ENCODE data around the gene PDXP. TPM values are rescaled to one million over a fixed set of nuclear protein-coding genes. Genes with fewer than 3 reads are reported as not detected.

Gene PDXP
- total RNA-seq, 4 donors from 2014 or later = 2.3 to 4.1 (median 2.9) TPM

DNA sequence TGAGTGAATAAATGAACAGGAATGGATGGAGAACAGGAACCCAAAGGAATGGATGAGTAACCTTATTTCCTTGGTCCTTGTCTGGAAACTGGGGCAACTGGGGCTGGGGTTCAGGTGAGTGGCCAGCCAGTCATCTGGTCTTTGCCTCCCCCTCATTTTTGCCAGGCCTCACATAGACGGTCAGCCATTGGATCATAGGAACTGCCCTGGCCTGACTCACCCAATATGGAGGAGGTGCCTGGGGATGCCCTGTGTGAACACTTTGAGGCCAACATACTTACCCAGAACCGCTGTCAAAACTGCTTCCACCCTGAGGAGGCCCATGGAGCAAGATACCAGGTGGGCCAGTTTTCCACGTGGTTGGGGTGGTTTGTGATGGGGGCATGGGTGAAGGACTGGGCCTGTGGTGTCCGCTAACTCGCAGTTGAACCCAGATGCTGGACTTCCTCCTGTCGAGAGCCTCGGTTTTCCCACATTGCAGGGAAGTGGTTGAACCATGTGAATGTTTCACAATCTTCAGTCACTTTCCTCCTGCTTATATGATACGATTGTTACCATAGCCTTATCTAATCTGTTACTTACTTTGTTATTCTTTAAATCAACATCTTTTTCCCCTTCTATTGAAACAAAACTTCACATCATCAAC lies 42.7 kb downstream of the PDXP start:
- Histone ChIP-seq H3K4me3 (no peak overlapping the region), H3K27ac (no peak overlapping the region), H3K36me3 (no peaks in the 10 kb centered on the region), H3K9me3 (no peaks in the 10 kb centered on the region), H3K4me1 (peaks cover 0 to 27% (median 8%) of the 10 kb centered on the region in 3 donors), H3K27me3 (no peaks in the 10 kb centered on the region)
- 80 to 82% methylated on average over 6 to 8 of the region's 8 CpGs for WGBS, 2 donors
- no peak for DNase-seq
- no peak for TF ChIP-seq POLR2A (IDR thresholded peaks at IDR 0.05)
- TF ChIP-seq, protein P1, sequence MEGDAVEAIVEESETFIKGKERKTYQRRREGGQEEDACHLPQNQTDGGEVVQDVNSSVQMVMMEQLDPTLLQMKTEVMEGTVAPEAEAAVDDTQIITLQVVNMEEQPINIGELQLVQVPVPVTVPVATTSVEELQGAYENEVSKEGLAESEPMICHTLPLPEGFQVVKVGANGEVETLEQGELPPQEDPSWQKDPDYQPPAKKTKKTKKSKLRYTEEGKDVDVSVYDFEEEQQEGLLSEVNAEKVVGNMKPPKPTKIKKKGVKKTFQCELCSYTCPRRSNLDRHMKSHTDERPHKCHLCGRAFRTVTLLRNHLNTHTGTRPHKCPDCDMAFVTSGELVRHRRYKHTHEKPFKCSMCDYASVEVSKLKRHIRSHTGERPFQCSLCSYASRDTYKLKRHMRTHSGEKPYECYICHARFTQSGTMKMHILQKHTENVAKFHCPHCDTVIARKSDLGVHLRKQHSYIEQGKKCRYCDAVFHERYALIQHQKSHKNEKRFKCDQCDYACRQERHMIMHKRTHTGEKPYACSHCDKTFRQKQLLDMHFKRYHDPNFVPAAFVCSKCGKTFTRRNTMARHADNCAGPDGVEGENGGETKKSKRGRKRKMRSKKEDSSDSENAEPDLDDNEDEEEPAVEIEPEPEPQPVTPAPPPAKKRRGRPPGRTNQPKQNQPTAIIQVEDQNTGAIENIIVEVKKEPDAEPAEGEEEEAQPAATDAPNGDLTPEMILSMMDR (IDR thresholded peaks at IDR 0.05) = no peak
- intact Hi-C loops (cut with DNase I) = no loop called here

DNA sequence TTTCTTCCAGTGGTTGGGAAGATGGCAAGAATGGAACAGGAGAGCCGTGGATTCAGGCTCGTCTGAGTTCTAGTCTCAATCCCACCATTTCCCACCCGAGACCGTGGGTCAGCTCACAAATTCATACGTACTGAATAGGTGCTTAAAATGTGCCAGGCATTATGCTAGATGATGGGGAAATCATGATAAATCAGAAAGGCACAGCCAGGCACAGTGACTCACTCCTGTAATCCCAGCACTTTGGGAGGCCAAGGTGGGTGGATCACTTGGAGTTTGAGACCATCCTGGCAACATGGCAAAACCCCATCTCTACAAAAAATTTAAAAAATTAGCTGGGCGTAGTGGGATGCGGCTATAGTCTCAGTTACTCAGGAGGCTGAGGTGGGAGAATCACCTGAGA lies 45.4 kb downstream of the PDXP start:
- H3K4me1 ChIP-seq = peaks cover 0 to 4% (median 0%) of the 10 kb centered on the region in 3 donors
- intact Hi-C loops (cut with DNase I) = no loop called here
- DNase-seq = no peak
- no peak overlapping the region for H3K4me3 ChIP-seq
- TF ChIP-seq POLR2A (IDR thresholded peaks at IDR 0.05) = no peak
- TF ChIP-seq, protein P1 (IDR thresholded peaks at IDR 0.05) = no peak
- H3K27ac ChIP-seq = no peak overlapping the region
- no peaks in the 10 kb centered on the region for H3K9me3 ChIP-seq
- 57 to 71% methylated on average over 7 of the region's 7 CpGs for WGBS, 2 donors
- H3K36me3 ChIP-seq = no peaks in the 10 kb centered on the region
- H3K27me3 ChIP-seq = no peaks in the 10 kb centered on the region

DNA sequence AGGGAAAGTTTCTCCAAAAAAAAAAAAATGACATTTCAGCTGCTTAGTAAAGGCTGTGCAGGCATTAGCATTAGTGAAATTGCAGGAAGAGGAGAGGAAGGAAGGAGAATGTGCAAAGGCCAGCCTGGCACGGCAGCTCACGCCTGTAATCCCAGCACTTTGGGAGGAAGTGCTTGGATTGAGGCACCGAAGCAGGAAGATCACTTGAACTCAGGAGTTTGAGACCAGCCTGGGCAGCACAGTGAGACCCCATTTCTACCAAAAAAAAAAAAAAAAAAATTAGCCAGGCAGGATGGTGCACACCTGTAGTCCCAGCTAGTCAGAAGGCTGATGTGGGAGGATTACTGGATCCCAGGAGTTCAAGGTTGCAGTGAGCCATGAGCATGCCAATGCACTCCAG lies 46.1 kb downstream of the PDXP start:
- no peak for DNase-seq
- Histone ChIP-seq H3K27me3 (no peaks in the 10 kb centered on the region), H3K4me3 (no peak overlapping the region), H3K9me3 (no peaks in the 10 kb centered on the region), H3K36me3 (no peaks in the 10 kb centered on the region), H3K27ac (no peak overlapping the region), H3K4me1 (peaks cover 0 to 5% (median 0%) of the 10 kb centered on the region in 3 donors)
- no peak for TF ChIP-seq POLR2A (IDR thresholded peaks at IDR 0.05)
- TF ChIP-seq, protein P1 (IDR thresholded peaks at IDR 0.05) = no peak
- intact Hi-C loops (cut with DNase I) = no loop called here
- WGBS, 2 donors = 54 to 67% methylated on average over 3 of the region's 3 CpGs

DNA sequence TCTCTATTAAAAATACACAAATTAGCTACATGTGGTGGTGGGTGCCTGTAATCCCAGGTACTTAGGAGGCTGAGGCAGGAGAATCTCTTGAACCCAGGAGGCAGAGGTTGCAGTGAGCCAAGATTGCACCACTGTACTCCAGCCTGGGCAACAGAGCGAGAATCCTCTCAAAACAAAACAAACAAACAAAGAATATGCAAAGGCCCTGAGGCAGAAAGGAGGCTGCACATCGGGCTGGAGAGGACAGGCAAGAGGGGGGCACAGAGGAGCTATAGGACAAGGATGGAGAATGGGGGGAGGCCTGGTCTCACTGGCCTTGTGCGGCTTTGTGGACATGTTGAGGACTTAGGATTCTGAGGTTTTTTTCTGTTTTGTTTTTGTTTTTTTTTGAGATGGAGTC lies 46.7 kb downstream of the PDXP start:
- Histone ChIP-seq H3K4me3 (no peak overlapping the region), H3K36me3 (no peaks in the 10 kb centered on the region), H3K27ac (no peak overlapping the region), H3K27me3 (no peaks in the 10 kb centered on the region), H3K4me1 (peaks cover 0 to 6% (median 0%) of the 10 kb centered on the region in 3 donors), H3K9me3 (no peaks in the 10 kb centered on the region)
- TF ChIP-seq POLR2A (IDR thresholded peaks at IDR 0.05) = no peak
- TF ChIP-seq, protein P1 (IDR thresholded peaks at IDR 0.05) = no peak
- no peak for DNase-seq
- intact Hi-C loops (cut with DNase I) = no loop called here
- WGBS, 2 donors = 83 to 85% methylated on average over 3 of the region's 3 CpGs

DNA sequence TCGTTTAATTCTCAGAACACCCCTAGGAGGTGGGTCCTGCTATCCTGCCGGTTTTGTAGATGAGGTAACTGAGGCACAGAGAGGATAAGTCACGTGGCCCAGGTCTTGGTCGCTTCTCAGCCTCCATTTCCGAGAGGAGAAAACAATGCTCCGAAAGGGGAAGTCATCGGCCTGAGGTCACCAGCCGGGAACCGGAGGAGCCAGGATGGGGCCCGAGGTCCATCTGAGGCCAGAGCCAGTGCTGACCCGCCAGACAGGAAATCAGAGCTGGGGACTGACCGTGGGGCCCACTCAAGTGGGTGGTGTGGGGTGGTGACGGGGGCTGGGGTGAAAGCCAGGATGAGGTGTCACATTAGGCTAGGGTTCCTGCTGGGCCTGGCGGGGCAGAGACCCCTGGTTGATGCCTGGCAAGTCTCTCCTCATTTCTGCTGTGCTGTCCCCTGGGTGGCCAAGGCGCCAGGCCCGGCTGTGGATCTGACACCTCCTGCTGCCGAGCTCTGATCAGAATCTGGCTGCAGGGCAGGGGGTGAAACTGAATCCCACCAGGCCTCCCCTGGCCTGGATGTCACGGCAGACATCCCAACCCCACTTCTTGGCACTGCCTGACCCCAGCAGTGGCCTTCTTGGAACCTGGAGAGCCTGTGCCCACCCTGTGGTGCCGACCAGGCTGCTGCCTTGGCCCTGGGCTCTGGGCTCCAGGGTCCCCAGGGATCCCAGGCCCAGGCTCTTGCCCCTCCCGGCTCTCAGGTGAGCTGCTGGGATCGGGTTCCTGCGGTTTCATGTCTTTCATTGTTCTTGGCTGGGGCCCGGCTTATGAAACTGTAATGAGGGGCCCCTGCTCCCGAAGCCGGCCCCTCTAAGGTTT lies 50.3 kb downstream of the PDXP start:
- no peak for DNase-seq
- Histone ChIP-seq H3K27ac (no peak overlapping the region), H3K36me3 (no peaks in the 10 kb centered on the region)

More for the DNA sequence above, 50.3 kb downstream of the PDXP start:
- H3K4me3 ChIP-seq = no peak overlapping the region
- intact Hi-C loops (cut with DNase I) = no loop called here
- TF ChIP-seq, protein P1 (IDR thresholded peaks at IDR 0.05) = no peak
- TF ChIP-seq POLR2A (IDR thresholded peaks at IDR 0.05) = no peak
- H3K27me3 ChIP-seq = no peaks in the 10 kb centered on the region
- 65 to 67% methylated on average over 7 of the region's 25 CpGs for WGBS, 2 donors
- no peaks in the 10 kb centered on the region for H3K9me3 ChIP-seq
- peaks cover 0 to 14% (median 0%) of the 10 kb centered on the region in 3 donors for H3K4me1 ChIP-seq

Data from esophagus squamous epithelium (tissue), 5 donors.